Keratinocyte (primary cell): ENCODE results near the gene CKAP4. TPM values are rescaled to one million over a fixed set of nuclear protein-coding genes. Genes with fewer than 3 reads are reported as not detected.

ENCODE experiments used
- DNase-seq: peaks from one replicate; pipeline ENCODE4 v3.0.0-alpha.2; 2011; ENCODE audit warnings: low read depth, missing footprints, low spot score
- FAIRE-seq: peaks from 2 replicates; lab custom pipeline; 2011; peaks lifted over from hg19 to GRCh38; lab: Jason Lieb, UNC
- H2AFZ ChIP-seq: 2 replicates; pipeline ENCODE4 v1.6.0; 2012; ENCODE audit warnings: low read length, control low read depth, inconsistent platforms; ENCODE audit not compliant: control insufficient read depth
- H3K27ac ChIP-seq: 2 replicates; pipeline ENCODE4 v1.5.1; 2011; ENCODE audit warnings: low read length; ENCODE audit not compliant: control insufficient read depth, insufficient read depth
- H3K27me3 ChIP-seq: 3 replicates; pipeline ENCODE4 v1.6.0; 2011; ENCODE audit warnings: low read length; ENCODE audit not compliant: control insufficient read depth, insufficient read depth; ENCODE audit errors: extremely low read depth
- H3K36me3 ChIP-seq, 2 experiments: 2 replicates in 1 of 2; 3 replicates in 1 of 2; pipeline ENCODE4 v1.5.1; 2011; ENCODE audit warnings: low read length in 2 of 2, mild to moderate bottlenecking in 1 of 2; ENCODE audit not compliant: control insufficient read depth in 2 of 2, insufficient read depth in 2 of 2; ENCODE audit errors: extremely low read depth in 1 of 2
- H3K4me1 ChIP-seq: 3 replicates; pipeline ENCODE4 v1.5.1; 2011; ENCODE audit warnings: low read length; ENCODE audit not compliant: control insufficient read depth, insufficient read depth; ENCODE audit errors: extremely low read depth
- H3K4me2 ChIP-seq: 3 replicates; pipeline ENCODE4 v1.6.0; 2011; ENCODE audit warnings: low read depth, low read length; ENCODE audit not compliant: control insufficient read depth, insufficient read depth; ENCODE audit errors: extremely low read depth
- H3K4me3 ChIP-seq, 3 experiments: fragments of 200-600 bp in 1 of 3; sonication (generic) in 1 of 3; 2 replicates in 2 of 3; 3 replicates in 1 of 3; pipeline ENCODE4 v1.5.1; 2011 to 2016; ENCODE audit warnings: low read length in 3 of 3, mild to moderate bottlenecking in 3 of 3, control low read depth in 2 of 3, inconsistent platforms in 1 of 3, low read depth in 1 of 3, mixed read lengths in 1 of 3, mixed run types in 1 of 3, moderate library complexity in 1 of 3; ENCODE audit not compliant: control insufficient read depth in 2 of 3, insufficient read depth in 2 of 3; ENCODE audit errors: extremely low read depth in 1 of 3
- H3K79me2 ChIP-seq: 2 replicates; pipeline ENCODE4 v1.6.0; 2012; ENCODE audit warnings: low read length; ENCODE audit not compliant: control insufficient read depth, insufficient read depth
- H3K9ac ChIP-seq: 3 replicates; pipeline ENCODE4 v1.6.0; 2011; ENCODE audit warnings: low read length; ENCODE audit not compliant: control insufficient read depth, insufficient read depth; ENCODE audit errors: extremely low read depth
- H3K9me1 ChIP-seq: 3 replicates; pipeline ENCODE4 v1.6.0; 2011; ENCODE audit warnings: low read length; ENCODE audit not compliant: control insufficient read depth, insufficient read depth; ENCODE audit errors: extremely low read depth
- H3K9me3 ChIP-seq: 2 replicates; pipeline ENCODE4 v1.5.1; 2012; ENCODE audit warnings: low read depth, low read length; ENCODE audit not compliant: control insufficient read depth
- H4K20me1 ChIP-seq: 3 replicates; pipeline ENCODE4 v1.6.0; 2011; ENCODE audit warnings: low read length; ENCODE audit not compliant: control insufficient read depth, insufficient read depth; ENCODE audit errors: extremely low read depth
- CTCF ChIP-seq, 3 experiments: IDR thresholded peaks in 1 of 3; conservative IDR thresholded peaks in 1 of 3; optimal IDR thresholded peaks in 1 of 3; 2 replicates in 2 of 3; 3 replicates in 1 of 3; pipeline versions ENCODE3 to v1.5.1; 2011; ENCODE audit warnings: low read length in 3 of 3, mild to moderate bottlenecking in 3 of 3, moderate library complexity in 2 of 3, control low read depth in 1 of 3, inconsistent platforms in 1 of 3; ENCODE audit not compliant: insufficient read depth in 2 of 3; ENCODE audit errors: extremely low read depth in 1 of 3
- EZH2 ChIP-seq: IDR thresholded peaks from one replicate; pipeline ENCODE4 v1.6.1; 2012; ENCODE audit warnings: inconsistent platforms, mild to moderate bottlenecking, low read length, moderate library complexity
- dilution Hi-C: fragments of 300-500 bp; cut with MboI; formaldehyde crosslinking; loops from one replicate; pipeline ENCODE4 v1.7.0; 2020; ENCODE audit warnings: low sequenced_read_pairs; ENCODE audit not compliant: extremely low pct_ligation_motif_present
- polyA plus RNA-seq, 5 experiments: library from polyadenylated mRNA; depleted of rRNA in 3 of 5; stranded (reverse) in 3 of 5; stranded (forward) in 1 of 5; unstranded in 1 of 5; fragments of >200 nt; gene quantifications; 1 replicate in 1 of 5; 2 replicates in 3 of 5; 3 replicates in 1 of 5; pipeline versions ENCODE4 v1.2.1 to v1.2.3, GENCODE V29; 2011 to 2012; ENCODE audit warnings: missing spikeins in 2 of 5, low read depth in 1 of 5, low replicate concordance in 1 of 5

The CKAP4 gene
- polyA plus RNA-seq, 1 donor (not counting 4 experiments of a cell fraction or from before 2014, with no cell fraction given) = 84.5 TPM

GRCh38 chr12:106249411-106250135 lies 1.8 kb upstream of the CKAP4 start:
- DNase-seq (no peak), FAIRE-seq (no peak)
- no peak overlapping the region for H3K27ac ChIP-seq
- no peaks in the 10 kb centered on the region for H3K36me3 ChIP-seq
- H3K9me3 ChIP-seq = no peaks in the 10 kb centered on the region
- H3K27me3 ChIP-seq = no peaks in the 10 kb centered on the region
- H3K9me1 ChIP-seq = peaks cover 2% of the 10 kb centered on the region
- dilution Hi-C loops = no loop called here
- no peak overlapping the region for H3K4me2 ChIP-seq
- TF ChIP-seq CTCF (optimal IDR thresholded peaks at IDR 0.05 in 1 of 3, IDR thresholded peaks at IDR 0.05 in 1 of 3, conservative IDR thresholded peaks at IDR 0.05 in 1 of 3; ENCODE audit: extremely low read depth in 1 of 3, insufficient read depth in 2 of 3, low read length in 3 of 3) = no peak
- no peak for TF ChIP-seq EZH2
- H2AFZ ChIP-seq = no peak overlapping the region
- H3K4me3 ChIP-seq = no peak overlapping the region
- peaks cover 22% of the 10 kb centered on the region for H3K4me1 ChIP-seq
- H4K20me1 ChIP-seq = peaks cover 8% of the 10 kb centered on the region
- no peak overlapping the region for H3K9ac ChIP-seq
- H3K79me2 ChIP-seq = peaks cover 14% of the 10 kb centered on the region

GRCh38 chr12:106248846-106249371 lies 1.1 kb upstream of the CKAP4 start:
- H3K79me2 ChIP-seq = peaks cover 20% of the 10 kb centered on the region
- dilution Hi-C loops = no loop called here
- H3K27me3 ChIP-seq = no peaks in the 10 kb centered on the region
- peak overlapping the region; percentile 59 to 93 (median 86) for H3K4me3 ChIP-seq
- peak overlapping the region; percentile 84 for H3K27ac ChIP-seq
- no peaks in the 10 kb centered on the region for H3K9me3 ChIP-seq
- peaks cover 22% of the 10 kb centered on the region for H3K4me1 ChIP-seq
- peak overlapping the region; percentile 70 for H2AFZ ChIP-seq
- FAIRE-seq (peak; percentile 61), DNase-seq (no peak)
- H3K9ac ChIP-seq = peak overlapping the region; percentile 96
- peak overlapping the region; percentile 84 for H3K4me2 ChIP-seq
- peaks cover 2% of the 10 kb centered on the region for H3K9me1 ChIP-seq
- peaks cover 0 to 3% of the 10 kb centered on the region in 2 experiments for H3K36me3 ChIP-seq
- TF ChIP-seq EZH2 (no peak), CTCF (optimal IDR thresholded peaks at IDR 0.05 in 1 of 3, IDR thresholded peaks at IDR 0.05 in 1 of 3, conservative IDR thresholded peaks at IDR 0.05 in 1 of 3; ENCODE audit: extremely low read depth in 1 of 3, insufficient read depth in 2 of 3, low read length in 3 of 3) (no peak)
- H4K20me1 ChIP-seq = peaks cover 8% of the 10 kb centered on the region
